HG03039 (cell line): Measurements from ENCODE around the gene ANKRD44.

Experiments
- ATAC-seq: cut with Tn5 transposase; IDR thresholded peaks from one replicate; pipeline ENCODE4 v1.9.1; 2021; ENCODE audit warnings: mild to moderate bottlenecking, moderate library complexity; ENCODE audit not compliant: unreplicated experiment

Gene ANKRD44

DNA sequence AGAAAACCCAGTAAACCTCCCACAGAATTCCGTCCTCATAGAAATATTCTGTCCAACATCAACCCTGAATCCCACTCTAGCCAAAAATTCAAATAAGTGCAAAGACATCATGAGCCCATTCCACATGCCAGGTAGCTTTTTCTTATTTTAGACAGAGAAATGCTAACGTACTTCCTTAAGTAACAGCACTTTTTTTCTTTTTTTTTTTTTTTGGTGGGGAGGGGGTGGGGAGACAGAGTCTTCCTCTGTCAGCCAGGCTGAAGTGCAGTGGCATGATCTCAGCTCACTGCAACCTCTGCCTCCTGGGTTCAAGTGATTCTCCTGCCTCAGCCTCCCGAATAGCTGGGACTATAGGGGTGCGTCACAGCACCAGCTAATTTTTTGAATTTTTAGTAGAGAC, 45.5 kb downstream of the ANKRD44 start:
- ATAC-seq = no peak

DNA sequence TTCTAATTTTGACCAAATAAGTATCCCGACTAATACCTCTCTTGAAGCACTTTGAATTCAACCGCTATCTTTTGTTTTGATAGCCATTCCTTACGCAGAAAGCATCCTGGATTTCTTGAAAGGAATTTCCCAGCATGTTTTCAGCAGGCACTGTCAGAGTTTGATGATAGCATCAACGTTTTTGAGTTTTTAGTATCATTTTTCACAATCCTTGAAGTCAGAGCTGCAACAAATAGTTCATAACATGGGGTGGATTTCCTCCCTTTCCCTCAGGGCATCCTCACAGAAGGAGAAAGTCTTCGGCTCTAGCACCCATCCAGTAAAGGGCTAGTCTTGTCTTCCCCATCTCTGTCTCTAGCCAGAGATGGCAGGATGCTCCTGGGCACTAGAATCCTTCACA, 46.2 kb downstream of the ANKRD44 start:
- no peak for ATAC-seq

DNA sequence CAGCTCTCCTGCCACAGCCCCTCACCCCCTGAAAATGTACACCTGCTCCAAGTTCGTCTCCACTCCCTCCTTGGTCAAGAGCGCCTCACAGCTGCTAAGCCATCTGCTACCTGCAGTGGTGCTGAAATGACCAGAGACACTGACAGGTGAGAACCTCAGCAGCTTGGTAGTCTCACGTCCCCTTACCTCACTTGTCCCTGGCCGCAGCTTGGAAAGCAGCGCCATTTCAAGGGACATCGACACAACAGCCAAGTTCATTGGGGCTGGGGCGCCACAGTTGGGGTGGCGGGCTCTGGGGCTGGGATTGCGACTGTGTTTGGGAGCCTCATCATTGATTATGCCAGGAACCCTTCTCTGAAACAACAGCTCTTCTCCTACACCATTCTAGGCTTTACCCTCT, 47.5 kb downstream of the ANKRD44 start:
- no peak for ATAC-seq

DNA sequence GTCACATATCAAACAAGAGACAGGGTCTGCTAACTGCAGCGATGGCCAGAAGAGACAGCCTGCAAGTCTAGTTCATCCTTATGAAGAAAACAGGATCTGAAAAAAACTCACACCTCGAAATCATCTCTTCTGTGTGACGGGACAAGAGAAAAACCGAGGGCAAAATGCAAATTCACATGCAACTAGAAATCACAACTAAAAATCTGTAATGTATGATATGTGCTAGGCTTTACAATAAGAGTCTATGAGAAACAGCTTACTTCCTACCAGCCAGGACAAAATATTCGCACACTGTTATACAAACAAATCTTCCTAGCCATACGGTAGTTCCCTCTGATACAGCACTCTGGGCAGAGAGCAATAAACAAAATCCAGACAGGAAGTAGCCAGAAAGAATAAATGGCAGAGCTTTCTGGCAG, 48.8 kb downstream of the ANKRD44 start:
- ATAC-seq = peak; percentile 49

DNA sequence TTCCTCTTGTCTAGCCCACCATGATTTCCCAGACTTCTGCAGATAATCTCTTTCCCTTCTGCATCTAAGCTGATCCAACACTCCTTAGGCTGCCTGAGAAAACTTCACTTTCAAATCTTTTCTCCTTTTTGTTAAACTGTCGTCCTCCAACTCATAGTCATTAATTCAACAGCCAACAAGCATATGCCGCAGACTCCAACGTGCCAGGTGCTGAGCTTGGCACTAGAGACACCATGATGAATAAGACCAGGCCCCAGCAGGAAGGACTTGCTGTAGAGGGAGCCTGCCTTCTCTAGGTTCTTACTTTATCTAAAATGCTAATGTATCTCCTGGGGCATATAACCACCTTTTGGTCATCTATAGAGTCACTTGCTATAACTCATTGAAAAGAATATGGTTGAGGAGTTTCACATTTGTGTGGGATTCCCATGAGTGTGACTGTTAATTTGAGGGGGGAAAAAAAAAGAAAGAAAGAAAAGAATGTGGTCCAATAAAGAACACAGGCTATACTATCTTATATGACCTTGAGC, 51.0 kb downstream of the ANKRD44 start:
- ATAC-seq = no peak

DNA sequence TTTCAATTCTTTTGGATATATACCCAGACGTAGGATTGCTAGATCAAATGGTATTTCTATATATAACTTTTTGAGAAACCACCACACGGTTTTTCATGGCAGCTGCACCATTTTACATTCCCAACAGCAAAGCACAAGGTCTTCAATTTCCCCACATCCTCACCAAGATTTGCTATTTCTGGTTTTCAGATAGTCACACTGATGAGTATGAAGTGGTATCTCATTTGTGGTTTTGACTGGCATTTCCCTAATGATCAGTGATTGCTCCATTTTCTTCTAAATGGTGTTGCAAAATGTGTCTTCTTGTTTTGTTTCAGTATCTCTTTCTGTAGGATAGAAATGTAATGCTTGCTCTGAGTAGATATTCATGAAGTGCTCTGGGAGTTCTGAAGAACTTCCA, 52.0 kb downstream of the ANKRD44 start:
- no peak for ATAC-seq

DNA sequence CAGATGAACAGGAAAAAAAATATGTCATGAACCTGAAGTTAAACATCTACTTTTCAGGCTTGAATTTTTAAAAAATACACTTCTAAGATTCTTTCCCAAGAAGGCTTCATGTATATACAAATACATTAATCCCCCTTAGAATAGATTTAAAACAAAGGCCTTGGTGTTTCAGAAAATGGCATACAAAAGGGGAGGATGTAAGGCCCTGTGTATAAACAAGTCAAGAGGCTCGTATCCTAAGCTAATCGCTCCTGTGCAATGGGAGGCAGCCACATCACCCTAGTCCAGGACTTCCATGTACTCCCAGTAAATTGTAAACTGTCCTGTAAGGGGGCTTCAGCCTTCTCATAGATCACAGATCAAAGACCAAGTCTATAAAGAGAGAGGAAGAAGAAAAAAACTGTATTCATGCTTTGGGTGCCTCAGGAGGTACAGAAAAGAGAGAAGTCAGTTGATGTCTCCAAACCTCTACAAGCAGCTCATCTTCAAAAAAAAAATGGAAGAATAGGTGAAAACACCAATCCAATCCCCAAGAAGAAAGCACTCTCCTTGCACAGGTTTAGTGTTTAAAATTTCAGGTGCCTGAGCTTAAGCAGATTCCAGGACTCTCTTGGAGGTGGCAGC, 53.9 kb downstream of the ANKRD44 start:
- no peak for ATAC-seq

DNA sequence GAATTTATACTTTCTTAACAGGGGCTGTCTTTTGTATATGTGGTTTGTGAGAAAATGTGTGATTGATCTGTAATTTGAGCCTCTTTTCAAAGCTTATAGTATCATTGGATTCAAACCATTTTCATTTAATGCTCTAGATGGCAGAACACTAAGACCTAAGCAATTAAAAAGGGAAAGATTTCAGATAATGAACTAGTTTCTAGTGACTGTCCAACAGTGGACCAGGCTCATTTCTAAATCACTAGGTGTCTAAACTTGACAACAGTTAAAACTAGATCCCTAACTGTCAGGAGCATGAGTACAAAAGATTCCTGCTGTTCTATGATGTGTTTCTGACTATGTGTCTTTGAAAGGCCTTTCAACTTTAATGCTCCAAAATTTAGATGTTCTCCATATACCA, 54.6 kb downstream of the ANKRD44 start:
- ATAC-seq = no peak

DNA sequence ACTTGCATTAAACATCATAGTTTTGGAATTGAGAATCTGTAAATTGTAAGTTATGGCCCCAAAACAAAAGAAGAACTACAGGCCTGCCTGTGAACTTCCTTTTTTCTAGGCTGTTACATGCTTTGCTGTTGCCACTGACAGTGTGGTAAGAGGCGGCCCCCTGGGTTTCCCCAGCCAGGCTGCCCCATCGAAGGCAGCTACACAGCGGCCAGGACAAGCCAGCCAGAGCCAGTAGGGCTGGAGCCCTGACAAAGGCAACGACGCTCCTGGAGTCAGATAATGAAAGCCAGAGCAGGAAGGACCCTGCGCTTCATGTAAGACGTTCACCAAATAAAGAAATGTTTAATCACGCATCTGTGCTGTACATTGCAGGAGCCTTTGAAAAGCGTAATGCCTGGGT, 55.0 kb downstream of the ANKRD44 start:
- peak; percentile 90 for ATAC-seq

DNA sequence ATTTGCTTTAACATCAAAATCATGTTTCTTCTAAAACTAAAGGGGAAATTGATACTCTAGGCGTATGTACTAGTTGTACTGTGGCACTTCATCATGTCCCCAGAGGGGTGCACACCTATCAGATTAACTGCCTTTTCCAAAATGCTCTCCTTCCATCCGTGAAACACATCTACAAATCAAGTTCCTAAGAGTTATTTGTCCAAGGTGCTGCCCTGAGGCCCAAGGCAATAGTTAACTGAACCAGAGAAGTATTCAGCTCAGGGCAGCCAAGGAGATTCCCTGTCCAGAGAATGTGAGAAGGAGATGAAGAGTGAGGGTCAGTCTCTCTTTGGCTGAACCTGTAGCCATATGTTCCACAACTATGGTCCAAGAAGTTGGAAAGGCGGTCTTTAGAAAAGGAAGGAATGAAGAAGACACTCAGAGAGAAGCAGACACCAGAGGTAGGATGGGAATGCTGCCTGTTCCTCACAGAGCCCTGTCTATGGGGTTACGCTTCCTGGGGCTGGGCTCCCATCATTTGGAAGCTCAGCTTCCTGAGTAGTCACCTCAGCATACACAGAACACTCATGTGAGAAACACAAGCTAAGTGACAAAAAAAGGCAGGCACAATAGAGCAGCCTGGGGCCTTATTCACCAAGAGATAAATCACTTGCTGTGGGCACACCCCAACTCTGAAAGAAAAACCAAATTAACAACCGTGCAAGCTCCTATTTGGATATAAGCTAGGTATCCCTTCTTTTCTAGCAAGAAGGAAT, 55.6 kb downstream of the ANKRD44 start:
- ATAC-seq = peak; percentile 5

DNA sequence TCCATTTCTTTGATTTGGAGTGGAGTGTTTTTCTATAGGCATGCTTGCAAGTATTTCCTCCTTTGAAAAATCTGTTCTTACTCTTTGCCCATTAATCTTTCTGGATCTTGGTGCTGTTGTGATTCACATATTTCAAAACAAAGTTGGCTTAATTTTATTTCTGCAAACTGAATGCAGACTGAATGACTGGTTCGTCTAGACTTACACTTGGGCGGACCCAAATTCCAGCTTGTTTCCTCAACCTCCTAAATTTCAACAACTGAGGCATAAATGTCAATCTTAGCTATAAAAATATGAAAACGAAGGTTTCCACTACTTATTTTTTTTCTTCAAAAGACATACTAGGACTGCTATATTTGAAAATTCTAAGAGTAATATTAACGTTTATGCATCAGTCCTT, 59.0 kb downstream of the ANKRD44 start:
- ATAC-seq = no peak

DNA sequence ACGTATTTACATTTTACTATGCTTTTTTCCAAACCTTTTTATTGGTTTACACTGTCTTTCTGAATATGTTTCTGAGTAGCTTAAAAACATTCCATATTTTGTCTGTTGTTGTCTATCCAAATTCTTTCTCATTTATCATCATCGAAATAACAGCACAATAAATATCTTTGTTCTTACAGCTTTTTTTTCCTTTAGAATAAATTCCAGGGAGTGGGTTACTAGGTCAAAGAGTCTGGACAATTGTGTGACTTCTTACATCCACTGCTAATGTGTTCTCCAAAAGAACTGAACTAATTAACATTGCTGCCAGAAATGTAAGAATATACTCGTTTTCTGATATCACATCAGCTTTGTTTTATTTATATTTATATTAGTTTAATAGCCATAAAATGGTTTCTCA, 59.4 kb downstream of the ANKRD44 start:
- ATAC-seq = no peak

DNA sequence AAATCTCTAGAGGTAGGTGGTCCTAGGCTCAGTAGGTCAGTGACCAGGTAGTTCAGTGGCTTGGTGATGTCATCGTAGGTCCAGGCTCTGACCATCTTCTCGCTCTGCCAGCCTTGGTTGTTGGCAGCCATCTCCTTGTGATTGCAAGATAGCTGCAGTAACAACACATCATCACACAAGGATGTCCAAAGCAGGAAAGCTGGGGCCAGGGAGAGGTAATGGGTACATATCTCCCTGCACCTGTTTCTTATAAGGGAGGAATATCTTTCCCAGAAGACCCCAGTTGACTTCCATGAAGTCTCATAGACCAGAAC, 60.5 kb downstream of the ANKRD44 start:
- no peak for ATAC-seq

DNA sequence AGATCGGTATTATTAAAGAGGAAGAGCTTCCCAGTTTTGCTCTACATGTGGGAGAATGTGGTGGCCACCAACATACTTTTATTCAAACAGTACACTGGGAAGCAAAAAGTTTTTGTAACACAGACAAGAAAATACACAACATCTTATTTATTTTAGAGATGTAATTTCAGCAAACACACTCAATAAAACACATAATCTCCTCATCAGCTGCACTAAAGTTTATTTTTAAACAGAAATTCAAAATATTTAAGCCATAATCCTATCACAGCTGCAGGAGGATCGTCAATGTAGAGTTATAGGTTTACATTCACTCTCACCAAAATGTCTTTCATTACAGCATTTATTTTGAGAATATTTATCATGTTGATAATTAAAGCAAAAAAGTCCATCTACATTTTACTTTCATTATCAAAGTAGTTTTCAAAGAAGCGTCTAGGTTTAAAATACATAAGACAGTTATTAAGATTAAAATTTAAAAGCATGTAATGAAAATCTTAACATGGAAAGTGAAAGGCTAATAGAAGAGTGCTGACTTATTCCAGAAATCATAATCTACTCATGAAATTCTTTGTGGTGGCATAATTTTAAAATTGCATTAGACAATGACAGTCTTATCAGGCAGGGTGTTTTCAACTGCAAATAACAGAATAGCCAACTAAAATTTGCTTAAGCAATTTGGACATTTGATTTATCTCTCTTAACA, 61.0 kb downstream of the ANKRD44 start:
- ATAC-seq = no peak

DNA sequence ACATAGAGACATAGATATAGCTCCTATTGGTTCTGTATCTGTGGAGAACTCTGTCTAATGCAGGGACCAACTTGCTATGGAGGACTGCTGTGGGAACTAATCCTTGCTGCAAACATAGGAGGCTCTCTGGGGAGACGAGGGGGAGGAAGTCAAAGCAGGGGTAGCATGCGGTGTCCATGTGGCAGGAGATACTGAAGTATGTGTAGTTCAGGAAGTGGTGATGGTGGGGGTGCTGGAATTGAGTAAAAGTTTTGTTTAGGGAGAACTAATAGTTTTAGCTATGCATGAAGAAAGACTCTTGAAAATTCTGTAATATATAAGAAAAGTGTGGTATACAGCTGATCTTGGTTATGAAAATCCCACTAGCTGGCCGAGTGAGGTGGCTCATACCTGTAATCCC, 62.0 kb downstream of the ANKRD44 start:
- no peak for ATAC-seq

DNA sequence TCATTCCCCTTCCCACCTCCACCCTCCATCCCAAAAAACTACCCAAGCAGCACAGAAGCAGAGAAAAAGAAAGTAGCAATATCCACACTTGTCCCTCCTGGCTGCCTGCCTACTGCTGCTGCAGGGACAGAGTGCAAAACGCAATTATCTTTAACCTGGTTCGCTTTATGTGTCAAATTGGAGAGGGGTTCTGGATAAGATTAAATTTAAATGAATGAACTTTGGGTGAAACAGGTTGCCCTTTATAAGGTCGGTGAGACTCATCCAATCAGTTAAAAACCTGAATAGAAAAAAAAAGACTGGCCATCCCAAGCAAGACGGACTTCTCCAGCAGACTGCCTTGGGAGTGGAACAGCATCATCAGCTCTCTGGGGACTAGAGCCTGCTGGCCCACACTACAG, 62.6 kb downstream of the ANKRD44 start:
- no peak for ATAC-seq

DNA sequence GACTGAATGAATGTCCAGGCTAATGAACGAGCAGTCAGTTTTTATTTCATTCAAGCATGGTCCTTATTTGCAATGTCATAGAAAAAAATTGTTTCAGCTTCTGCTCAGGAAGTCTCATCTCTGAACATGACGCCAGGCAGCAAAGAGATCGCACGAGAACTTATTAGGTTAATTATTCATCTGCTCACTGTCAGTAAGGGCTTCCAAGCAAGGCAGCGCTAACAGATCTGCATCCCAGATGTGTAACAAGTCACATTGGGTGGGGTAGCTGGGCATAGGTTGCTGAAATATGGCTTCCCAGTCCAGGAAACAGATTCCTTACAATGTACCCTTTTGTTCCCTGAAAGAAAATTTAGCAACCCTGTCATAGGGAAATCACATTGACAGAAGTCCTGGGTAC, 63.5 kb downstream of the ANKRD44 start:
- ATAC-seq = no peak

DNA sequence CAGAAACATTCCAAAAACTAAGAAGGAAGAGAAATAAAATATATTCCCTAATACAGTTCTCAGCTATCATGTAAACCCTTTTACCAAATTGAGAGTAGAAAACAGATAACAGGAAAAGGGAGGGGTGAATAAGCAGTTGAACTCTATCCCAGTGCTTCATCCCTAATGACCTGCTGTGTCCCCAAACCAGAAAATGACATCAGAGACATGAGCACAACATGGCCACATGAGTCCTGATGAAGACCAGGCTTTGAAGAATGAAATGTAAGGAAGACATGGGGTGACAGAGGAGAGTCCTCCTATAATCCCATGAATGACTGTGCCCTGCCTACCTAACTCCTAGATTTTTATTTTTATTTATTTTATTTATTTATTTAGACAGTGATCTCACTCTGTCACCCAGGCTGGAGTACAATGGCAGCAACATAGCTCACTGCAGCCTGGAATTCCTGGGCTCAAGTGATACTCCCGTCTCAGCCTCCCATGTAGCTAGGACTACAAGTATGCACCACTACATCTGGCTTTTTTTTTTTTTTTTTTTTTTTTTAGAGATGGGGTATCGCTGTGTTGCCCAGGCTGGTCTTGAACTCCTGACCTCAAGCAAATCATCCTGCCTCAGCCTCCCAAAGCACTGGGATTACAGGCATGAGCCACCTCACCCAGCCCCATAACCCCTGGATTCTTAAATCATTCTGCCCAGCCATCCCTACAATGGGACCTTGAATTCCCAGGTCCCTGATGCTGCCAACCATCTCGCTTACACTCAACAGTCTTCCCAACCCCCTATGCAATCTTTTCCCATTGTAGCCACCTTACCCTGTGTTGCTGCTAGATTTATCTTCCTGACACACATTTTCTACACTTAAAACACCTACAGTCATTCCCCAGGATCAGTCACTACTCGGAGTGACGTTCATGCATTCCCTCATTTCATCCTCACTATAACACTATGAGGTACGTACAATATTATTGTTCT, 64.5 kb downstream of the ANKRD44 start:
- no peak for ATAC-seq

DNA sequence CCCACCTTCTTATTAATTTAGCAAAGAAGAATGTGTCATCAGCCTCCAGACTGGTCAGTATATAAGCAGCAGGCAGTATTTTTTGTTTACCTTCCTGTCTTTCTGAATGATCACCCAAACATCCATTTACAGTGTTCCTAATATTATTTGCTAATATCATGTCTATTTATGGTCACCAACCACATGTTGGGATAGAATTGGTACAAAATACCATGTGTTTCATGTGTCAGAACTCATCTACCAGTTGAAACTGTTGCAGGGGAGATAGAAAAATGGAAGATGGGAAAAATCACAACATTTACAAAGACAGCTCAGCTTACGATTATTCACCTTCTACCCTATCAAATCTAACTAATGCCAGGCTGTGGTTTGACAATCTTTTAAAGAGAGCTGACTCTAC, 66.2 kb downstream of the ANKRD44 start:
- ATAC-seq = no peak

DNA sequence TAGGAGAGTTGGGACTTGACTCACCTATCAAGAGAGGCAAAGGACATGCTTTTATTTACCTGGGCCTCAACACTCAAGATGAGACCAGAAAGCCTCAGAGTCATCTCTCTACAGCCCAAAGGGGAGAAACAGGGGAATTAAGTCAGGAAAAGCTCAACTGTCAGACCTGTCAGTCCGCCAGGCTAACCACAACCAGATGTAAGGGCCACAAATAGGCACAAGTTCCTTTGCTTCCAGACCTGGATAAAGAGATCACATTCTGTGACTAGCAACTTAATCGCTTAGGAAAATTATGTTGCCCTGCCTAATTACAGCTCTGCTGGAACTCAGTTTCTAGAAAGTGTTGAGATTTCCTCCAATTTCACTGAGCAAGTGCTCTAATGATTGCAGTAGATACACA, 67.9 kb downstream of the ANKRD44 start:
- no peak for ATAC-seq

DNA sequence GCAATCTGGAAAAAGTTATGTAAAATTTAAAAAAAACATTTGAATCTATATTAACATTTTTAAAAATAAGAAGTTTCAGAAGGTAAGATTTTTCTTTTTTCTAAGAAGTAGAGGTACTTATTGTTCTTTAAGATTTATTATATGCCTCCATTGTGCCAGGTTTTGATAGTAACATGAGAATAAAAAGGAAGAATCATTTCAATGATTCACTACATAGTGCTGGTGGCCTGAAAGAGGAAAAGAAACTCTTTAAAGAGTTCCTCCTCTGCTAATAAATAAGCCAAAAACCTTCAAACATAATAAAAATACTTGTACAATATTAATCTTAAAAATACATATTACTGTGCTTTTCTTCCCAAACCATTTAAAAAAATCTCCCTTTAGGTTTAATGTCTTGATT, 69.0 kb downstream of the ANKRD44 start:
- no peak for ATAC-seq
